Body of pancreas (tissue), 4 donors: ENCODE measurements around the gene DKK3. TPM values are rescaled to one million over a fixed set of nuclear protein-coding genes. Genes with fewer than 3 reads are reported as not detected.

Experiments
- ATAC-seq: fragments of 150-250 bp; one replicate; pipeline ENCODE4 v1.9.1; 2016
- DNase-seq, 4 donors: peaks; one replicate each; pipeline ENCODE4 v3.0.0-alpha.2; 2019
- H3K27ac ChIP-seq, 4 donors: fragments of 200-600 bp; sonication (generic); 1 replicate in 3 of 4; 2 replicates in 1 of 4; pipeline versions ENCODE4 v1.5.1 to v1.6.1; 2016 to 2019; ENCODE audit warnings: mild to moderate bottlenecking in 1 of 4, mixed read lengths in 1 of 4, moderate library complexity in 1 of 4
- H3K27me3 ChIP-seq, 2 donors: fragments of 200-600 bp; sonication (generic); one replicate each; pipeline ENCODE4 v1.6.0; 2016; ENCODE audit warnings: mild to moderate bottlenecking in 1 of 2
- H3K36me3 ChIP-seq, 2 donors: fragments of 200-600 bp; sonication (generic); replicated peaks in 1 of 2; 2 replicates each; pipeline ENCODE4 v1.5.1; 2016; ENCODE audit warnings: low read depth in 2 of 2; ENCODE audit not compliant: insufficient read depth in 1 of 2
- H3K4me1 ChIP-seq: fragments of 200-600 bp; sonication (generic); one replicate; pipeline ENCODE4 v1.6.0; 2016
- H3K4me3 ChIP-seq, 2 donors: fragments of 200-600 bp; sonication (generic); 1 replicate in 1 of 2; 2 replicates in 1 of 2; pipeline ENCODE4 v1.5.1; 2016 to 2019
- H3K9me3 ChIP-seq, 3 donors: fragments of 200-600 bp; sonication (generic); 1 replicate in 2 of 3; 2 replicates in 1 of 3; pipeline ENCODE4 v1.5.1; 2016
- CTCF ChIP-seq, 7 experiments: fragments of 450-650 bp in 4 of 7; fragments of 200-600 bp in 3 of 7; sonication (generic) in 3 of 7; IDR thresholded peaks; one replicate each; pipeline ENCODE4 v1.5.1; 2016 to 2019; ENCODE audit warnings: antibody characterized with exemption in 7 of 7
- POLR2A ChIP-seq, 3 donors: fragments of 450-650 bp; IDR thresholded peaks; one replicate each; pipeline ENCODE4 v1.6.1; 2016; ENCODE audit warnings: antibody characterized with exemption in 3 of 3, mild to moderate bottlenecking in 2 of 3
- WGBS, 2 donors: methylation state at CpG; one replicate each; pipeline ENCODE4 v1.1.5; 2017; 5-methylcytosine and 5-hydroxymethylcytosine counted together
- intact Hi-C: fragments of 100-400 bp; cut with DNase I; formaldehyde crosslinking; loops from one replicate; pipeline ENCODE4 v1.15.1; 2023
- total RNA-seq, 2 donors: library from RNA; depleted of rRNA; stranded (reverse); fragments of >200 nt; gene quantifications; one replicate each; pipeline ENCODE4 v1.1.0, GENCODE V29; 2016

The DKK3 gene
- total RNA-seq, 2 donors from 2014 or later: 14.5 to 25.9 TPM

GRCh38 chr11:11983427-11983826, 25.0 kb downstream of the DKK3 start:
- DNase-seq (no peak), ATAC-seq (no peak)
- peaks cover 10% of the 10 kb centered on the region for H3K4me1 ChIP-seq
- intact Hi-C loops: no loop called here
- no peaks in the 10 kb centered on the region for H3K27me3 ChIP-seq
- WGBS, 2 donors: 71 to 90% methylated on average over 5 of the region's 5 CpGs
- H3K36me3 ChIP-seq: no peaks in the 10 kb centered on the region
- TF ChIP-seq POLR2A (IDR thresholded peaks at IDR 0.05) (no peak), CTCF (IDR thresholded peaks at IDR 0.05) (no peak)
- H3K27ac ChIP-seq: no peak overlapping the region
- H3K9me3 ChIP-seq: no peaks in the 10 kb centered on the region
- H3K4me3 ChIP-seq: no peak overlapping the region

GRCh38 chr11:11982975-11983374, 25.5 kb downstream of the DKK3 start:
- intact Hi-C loops: no loop called here
- 89 to 96% methylated on average over 2 of the region's 2 CpGs for WGBS, 2 donors
- Histone ChIP-seq H3K4me3 (no peak overlapping the region), H3K27me3 (no peaks in the 10 kb centered on the region), H3K27ac (no peak overlapping the region), H3K9me3 (no peaks in the 10 kb centered on the region), H3K4me1 (peaks cover 11% of the 10 kb centered on the region), H3K36me3 (no peaks in the 10 kb centered on the region)
- TF ChIP-seq POLR2A (IDR thresholded peaks at IDR 0.05): no peak
- no peak for TF ChIP-seq CTCF (IDR thresholded peaks at IDR 0.05)
- ATAC-seq: no peak
- no peak for DNase-seq

GRCh38 chr11:11982461-11982860, 26.0 kb downstream of the DKK3 start:
- TF ChIP-seq CTCF (IDR thresholded peaks at IDR 0.05) (no peak), POLR2A (IDR thresholded peaks at IDR 0.05) (no peak)
- no peak for DNase-seq
- Histone ChIP-seq H3K36me3 (no peaks in the 10 kb centered on the region), H3K27me3 (no peaks in the 10 kb centered on the region), H3K9me3 (no peaks in the 10 kb centered on the region), H3K4me1 (peaks cover 16% of the 10 kb centered on the region), H3K27ac (no peak overlapping the region), H3K4me3 (no peak overlapping the region)
- WGBS, 2 donors: 83 to 97% methylated on average over 4 to 10 of the region's 10 CpGs
- intact Hi-C loops: no loop called here
- ATAC-seq: no peak

GRCh38 chr11:11981840-11982239, 26.6 kb downstream of the DKK3 start:
- ATAC-seq: no peak
- Histone ChIP-seq H3K27me3 (no peaks in the 10 kb centered on the region), H3K4me1 (peaks cover 20% of the 10 kb centered on the region), H3K4me3 (no peak overlapping the region), H3K36me3 (no peaks in the 10 kb centered on the region), H3K27ac (no peak overlapping the region), H3K9me3 (no peaks in the 10 kb centered on the region)
- TF ChIP-seq POLR2A (IDR thresholded peaks at IDR 0.05) (no peak), CTCF (IDR thresholded peaks at IDR 0.05) (no peak)
- no peak for DNase-seq
- intact Hi-C loops: no loop called here
- 80 to 91% methylated on average over 6 of the region's 6 CpGs for WGBS, 2 donors

- H3K27ac ChIP-seq: no peak overlapping the region
- 84 to 86% methylated on average over 5 of the region's 5 CpGs for WGBS, 2 donors
- ATAC-seq (no peak), DNase-seq (no peak)
- H3K27me3 ChIP-seq: no peaks in the 10 kb centered on the region
- no peaks in the 10 kb centered on the region for H3K9me3 ChIP-seq
- TF ChIP-seq CTCF (IDR thresholded peaks at IDR 0.05): no peak
- TF ChIP-seq POLR2A (IDR thresholded peaks at IDR 0.05): no peak
- intact Hi-C loops: no loop called here
- no peak overlapping the region for H3K4me3 ChIP-seq
- H3K36me3 ChIP-seq: no peaks in the 10 kb centered on the region
- peaks cover 25% of the 10 kb centered on the region for H3K4me1 ChIP-seq
Observed at GRCh38 chr11:11981364-11981763, 27.1 kb downstream of the DKK3 start.
